HG03439 (cell line): Measurements from ENCODE around the gene ITPKA.
A peak's percentile ranks its signal among the peaks of the same experiment; 100 is the strongest.
"Not testable (repeated sequence)": the region's sequence is repeated elsewhere in the genome, so short reads cannot be mapped to it uniquely, and the experiment has no call there.

Experiments used
- ATAC-seq: cut with Tn5 transposase; IDR thresholded peaks from one replicate; pipeline ENCODE4 v1.9.1; 2021; ENCODE audit warnings: mild to moderate bottlenecking, moderate library complexity; ENCODE audit not compliant: unreplicated experiment

ITPKA gene

GRCh38 chr15:41493205-41493901 lies at the start of gene ITPKA:
TSS of gene ITPKA (plus strand) at chr15:41493874. CDS start at chr15:41493928, 54 bp downstream.
- peak; percentile 73 for ATAC-seq

- no peak for ATAC-seq
Measured at GRCh38 chr15:41445399-41445798, 48.3 kb upstream of the ITPKA start.

- ATAC-seq = no peak
Measured at GRCh38 chr15:41462084-41462795, 31.4 kb upstream of the ITPKA start.

GRCh38 chr15:41464889-41465580 lies 28.6 kb upstream of the ITPKA start:
- no peak for ATAC-seq

- ATAC-seq = no peak
Measured at GRCh38 chr15:41465822-41466421, 27.8 kb upstream of the ITPKA start.

GRCh38 chr15:41466711-41467110 lies 27.0 kb upstream of the ITPKA start:
- ATAC-seq = no peak

- not testable (repeated sequence) for ATAC-seq
Measured at GRCh38 chr15:41469644-41470043, 24.0 kb upstream of the ITPKA start.

GRCh38 chr15:41473418-41473817 lies 20.3 kb upstream of the ITPKA start:
- ATAC-seq = no peak

GRCh38 chr15:41474436-41474835 lies 19.2 kb upstream of the ITPKA start:
- no peak for ATAC-seq

- no peak for ATAC-seq
Measured at GRCh38 chr15:41474941-41475340, 18.7 kb upstream of the ITPKA start.

- ATAC-seq = no peak
Measured at GRCh38 chr15:41476416-41477048, 17.1 kb upstream of the ITPKA start.

GRCh38 chr15:41480396-41481140 lies 13.1 kb upstream of the ITPKA start:
- ATAC-seq = no peak

GRCh38 chr15:41482110-41482877 lies 11.4 kb upstream of the ITPKA start:
- no peak for ATAC-seq

GRCh38 chr15:41483115-41483514 lies 10.6 kb upstream of the ITPKA start:
- no peak for ATAC-seq

- ATAC-seq = no peak
Measured at GRCh38 chr15:41483519-41483918, 10.2 kb upstream of the ITPKA start.

GRCh38 chr15:41484937-41485625 lies 8.6 kb upstream of the ITPKA start:
- ATAC-seq = no peak

- ATAC-seq = no peak
Measured at GRCh38 chr15:41486286-41486685, 7.4 kb upstream of the ITPKA start.

- ATAC-seq = no peak
Measured at GRCh38 chr15:41487381-41487780, 6.3 kb upstream of the ITPKA start.

GRCh38 chr15:41487802-41488201 lies 5.9 kb upstream of the ITPKA start:
- no peak for ATAC-seq
